Suprapubic skin (tissue), 4 donors: ENCODE measurements around the gene CDH4. TPM values are rescaled to one million over a fixed set of nuclear protein-coding genes. Genes with fewer than 3 reads are reported as not detected.

Experiments
- DNase-seq, 2 donors: peaks; one replicate each; pipeline ENCODE4 v3.0.0-alpha.2; 2019; ENCODE audit warnings: low spot score in 2 of 2
- H3K27ac ChIP-seq: fragments of 200-600 bp; sonication (generic); one replicate; pipeline ENCODE4 v1.5.1; 2019
- H3K27me3 ChIP-seq: fragments of 200-600 bp; sonication (generic); one replicate; pipeline ENCODE4 v1.5.1; 2019
- H3K36me3 ChIP-seq: fragments of 200-600 bp; sonication (generic); one replicate; pipeline ENCODE4 v1.5.1; 2019
- H3K4me1 ChIP-seq: fragments of 200-600 bp; sonication (generic); one replicate; pipeline ENCODE4 v1.5.1; 2019
- H3K4me3 ChIP-seq: fragments of 200-600 bp; sonication (generic); one replicate; pipeline ENCODE4 v1.5.1; 2019; ENCODE audit warnings: mild to moderate bottlenecking
- H3K9me3 ChIP-seq: fragments of 200-600 bp; sonication (generic); one replicate; pipeline ENCODE4 v1.5.1; 2019
- EP300 ChIP-seq: sonication (generic); formaldehyde crosslinking; IDR thresholded peaks from one replicate; pipeline ENCODE4 v1.6.1; 2017; ENCODE audit warnings: antibody characterized with exemption
- POLR2A ChIP-seq, 2 donors: fragments of 450-650 bp; IDR thresholded peaks; one replicate each; pipeline ENCODE4 v1.6.1; 2017; ENCODE audit warnings: antibody characterized with exemption in 2 of 2, mild to moderate bottlenecking in 2 of 2, moderate library complexity in 2 of 2
- POLR2AphosphoS5 ChIP-seq, 3 donors: sonication (generic); formaldehyde crosslinking; IDR thresholded peaks; one replicate each; pipeline ENCODE4 v1.6.1; 2017; ENCODE audit warnings: antibody characterized with exemption in 3 of 3
- WGBS: methylation state at CpG from one replicate; pipeline ENCODE4 v1.1.5; 2018; 5-methylcytosine and 5-hydroxymethylcytosine counted together
- total RNA-seq, 4 donors: library from RNA; depleted of rRNA; stranded (reverse); fragments of >200 nt; gene quantifications; one replicate each; pipeline ENCODE4 v1.1.0, GENCODE V29; 2016
- TF ChIP-seq, protein P1 (sequence below), 2 donors: fragments of 200-600 bp in 1 of 2; fragments of 450-650 bp in 1 of 2; sonication (generic) in 1 of 2; IDR thresholded peaks; one replicate each; pipeline ENCODE4 v1.5.1; 2016 to 2019; ENCODE audit warnings: antibody characterized with exemption in 2 of 2, mild to moderate bottlenecking in 1 of 2, moderate library complexity in 1 of 2

Gene CDH4
- total RNA-seq, 4 donors from 2014 or later: 0.91 to 5.9 (median 2.6) TPM

DNA sequence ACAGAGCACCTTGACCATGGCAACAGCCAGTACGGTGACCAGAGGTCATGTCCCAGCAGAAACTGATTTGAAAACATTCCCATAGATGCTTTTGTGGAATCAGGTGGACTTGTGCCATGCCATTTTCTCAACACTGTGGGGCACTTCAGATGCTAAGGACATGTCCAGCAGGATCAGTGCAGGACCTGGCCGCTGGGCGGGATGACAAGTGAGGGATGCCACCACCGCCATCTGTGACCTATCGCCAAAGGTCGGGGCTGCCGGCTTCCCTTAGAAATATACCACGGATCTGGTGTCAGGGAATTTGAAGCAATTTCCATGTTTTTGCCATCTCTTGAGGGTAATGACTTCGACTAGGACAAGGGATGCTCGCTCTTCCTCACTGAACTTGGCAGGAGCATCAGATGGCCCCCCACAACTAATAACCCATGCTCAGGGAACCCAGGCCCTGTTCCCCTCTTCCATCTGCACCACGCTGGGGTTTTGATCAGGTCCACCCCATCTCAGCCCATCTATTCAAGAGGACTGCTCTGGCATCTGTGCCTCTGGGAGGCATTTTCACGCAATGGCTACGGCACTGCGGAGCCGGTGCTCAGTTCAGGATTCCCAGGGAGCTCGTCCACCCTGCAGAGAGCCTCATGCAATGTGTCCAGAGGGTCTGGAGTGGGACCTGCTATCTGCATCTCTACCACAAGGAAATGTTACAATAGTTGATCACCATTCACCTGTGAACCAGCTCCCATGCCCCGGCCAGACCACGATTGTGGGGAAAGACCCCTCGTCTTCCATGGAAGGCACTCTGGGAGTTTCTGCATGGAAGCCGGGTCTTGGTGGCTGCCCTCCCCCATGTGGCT is 511.1 kb downstream of the CDH4 start:
- Histone ChIP-seq H3K36me3 (no peaks in the 10 kb centered on the region), H3K4me1 (no peaks in the 10 kb centered on the region), H3K27ac (no peak overlapping the region), H3K27me3 (peaks cover 37% of the 10 kb centered on the region), H3K4me3 (no peak overlapping the region), H3K9me3 (no peaks in the 10 kb centered on the region)
- no peak for TF ChIP-seq POLR2AphosphoS5 (IDR thresholded peaks at IDR 0.05)
- no peak for TF ChIP-seq EP300
- TF ChIP-seq, protein P1, sequence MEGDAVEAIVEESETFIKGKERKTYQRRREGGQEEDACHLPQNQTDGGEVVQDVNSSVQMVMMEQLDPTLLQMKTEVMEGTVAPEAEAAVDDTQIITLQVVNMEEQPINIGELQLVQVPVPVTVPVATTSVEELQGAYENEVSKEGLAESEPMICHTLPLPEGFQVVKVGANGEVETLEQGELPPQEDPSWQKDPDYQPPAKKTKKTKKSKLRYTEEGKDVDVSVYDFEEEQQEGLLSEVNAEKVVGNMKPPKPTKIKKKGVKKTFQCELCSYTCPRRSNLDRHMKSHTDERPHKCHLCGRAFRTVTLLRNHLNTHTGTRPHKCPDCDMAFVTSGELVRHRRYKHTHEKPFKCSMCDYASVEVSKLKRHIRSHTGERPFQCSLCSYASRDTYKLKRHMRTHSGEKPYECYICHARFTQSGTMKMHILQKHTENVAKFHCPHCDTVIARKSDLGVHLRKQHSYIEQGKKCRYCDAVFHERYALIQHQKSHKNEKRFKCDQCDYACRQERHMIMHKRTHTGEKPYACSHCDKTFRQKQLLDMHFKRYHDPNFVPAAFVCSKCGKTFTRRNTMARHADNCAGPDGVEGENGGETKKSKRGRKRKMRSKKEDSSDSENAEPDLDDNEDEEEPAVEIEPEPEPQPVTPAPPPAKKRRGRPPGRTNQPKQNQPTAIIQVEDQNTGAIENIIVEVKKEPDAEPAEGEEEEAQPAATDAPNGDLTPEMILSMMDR (IDR thresholded peaks at IDR 0.05): no peak
- TF ChIP-seq POLR2A (IDR thresholded peaks at IDR 0.05): no peak
- WGBS: 85% methylated on average over 20 of the region's 20 CpGs
- DNase-seq: peak; percentile 44 to 54

DNA sequence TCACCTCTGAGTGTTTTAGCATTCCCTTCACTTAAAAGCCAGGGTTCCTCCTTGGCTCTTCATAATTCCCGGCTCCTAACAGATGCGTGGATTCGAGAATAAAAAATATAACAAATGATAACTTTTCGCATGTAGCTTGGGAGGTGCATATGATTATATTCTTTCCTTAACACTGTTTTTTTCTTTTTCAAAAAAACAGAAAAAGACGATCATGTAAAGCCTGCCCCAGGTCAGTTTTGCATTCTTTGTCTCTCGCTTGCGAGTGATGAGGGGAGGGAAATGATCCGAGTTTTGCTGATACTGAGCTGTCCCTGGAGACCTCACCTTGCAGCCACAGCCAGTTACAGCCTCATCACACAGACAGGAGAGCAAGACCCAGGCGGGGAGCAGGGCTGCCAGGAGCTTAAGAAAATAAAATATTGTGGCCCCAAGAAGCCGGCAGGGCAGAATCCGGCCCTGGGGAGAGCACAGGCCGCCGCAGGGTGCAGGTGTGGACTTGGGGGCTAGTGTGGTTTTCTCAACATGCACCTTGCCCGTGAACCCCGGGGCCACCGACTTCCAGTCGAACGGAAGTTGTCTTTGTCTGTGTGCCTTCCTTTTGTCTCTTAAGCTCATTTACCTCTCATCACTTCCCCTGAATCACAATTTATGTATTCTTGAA is 511.8 kb downstream of the CDH4 start:
- H3K4me3 ChIP-seq: no peak overlapping the region
- no peaks in the 10 kb centered on the region for H3K36me3 ChIP-seq
- H3K27ac ChIP-seq: no peak overlapping the region
- TF ChIP-seq, protein P1 (IDR thresholded peaks at IDR 0.05): no peak
- TF ChIP-seq POLR2AphosphoS5 (IDR thresholded peaks at IDR 0.05): no peak
- no peak for TF ChIP-seq EP300
- no peak for TF ChIP-seq POLR2A (IDR thresholded peaks at IDR 0.05)
- 84% methylated on average over 18 of the region's 18 CpGs for WGBS
- H3K4me1 ChIP-seq: no peaks in the 10 kb centered on the region
- peaks cover 37% of the 10 kb centered on the region for H3K27me3 ChIP-seq
- no peaks in the 10 kb centered on the region for H3K9me3 ChIP-seq
- peak; percentile 45 to 53 for DNase-seq

DNA sequence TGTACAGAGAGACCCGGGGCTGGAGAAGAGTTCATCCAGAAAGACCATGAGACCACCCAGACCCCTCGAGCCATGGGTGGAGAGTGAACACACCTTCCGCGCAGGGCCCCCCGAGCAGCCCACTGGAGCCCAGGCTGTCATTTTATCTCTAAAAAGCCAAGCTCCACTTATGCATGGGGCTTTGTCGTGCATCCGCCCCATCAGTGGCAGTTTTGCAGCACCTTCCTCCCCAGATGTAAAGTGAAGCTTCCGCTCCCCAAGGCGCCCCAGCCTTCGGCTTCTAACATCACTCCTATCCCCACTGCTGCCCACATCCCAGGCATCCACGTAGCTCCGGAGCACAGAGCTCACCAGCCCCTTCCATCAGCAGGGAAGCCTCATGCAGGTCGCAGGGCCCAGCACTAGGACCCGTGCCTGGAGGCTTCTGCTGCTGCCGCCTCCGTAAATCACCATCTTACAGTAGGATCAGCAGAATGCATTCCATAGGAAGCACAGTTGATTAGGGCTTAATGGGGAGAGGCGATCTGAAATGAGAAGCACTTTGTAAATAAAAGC is 512.5 kb downstream of the CDH4 start:
- Histone ChIP-seq H3K4me3 (no peak overlapping the region), H3K9me3 (no peaks in the 10 kb centered on the region), H3K27ac (no peak overlapping the region), H3K4me1 (peaks cover 3% of the 10 kb centered on the region), H3K36me3 (no peaks in the 10 kb centered on the region), H3K27me3 (peaks cover 37% of the 10 kb centered on the region)
- 77% methylated on average over 15 of the region's 17 CpGs for WGBS
- DNase-seq: peak; percentile 37 to 67
- TF ChIP-seq, protein P1 (IDR thresholded peaks at IDR 0.05): no peak
- TF ChIP-seq EP300 (no peak), POLR2AphosphoS5 (IDR thresholded peaks at IDR 0.05) (no peak), POLR2A (IDR thresholded peaks at IDR 0.05) (no peak)

DNA sequence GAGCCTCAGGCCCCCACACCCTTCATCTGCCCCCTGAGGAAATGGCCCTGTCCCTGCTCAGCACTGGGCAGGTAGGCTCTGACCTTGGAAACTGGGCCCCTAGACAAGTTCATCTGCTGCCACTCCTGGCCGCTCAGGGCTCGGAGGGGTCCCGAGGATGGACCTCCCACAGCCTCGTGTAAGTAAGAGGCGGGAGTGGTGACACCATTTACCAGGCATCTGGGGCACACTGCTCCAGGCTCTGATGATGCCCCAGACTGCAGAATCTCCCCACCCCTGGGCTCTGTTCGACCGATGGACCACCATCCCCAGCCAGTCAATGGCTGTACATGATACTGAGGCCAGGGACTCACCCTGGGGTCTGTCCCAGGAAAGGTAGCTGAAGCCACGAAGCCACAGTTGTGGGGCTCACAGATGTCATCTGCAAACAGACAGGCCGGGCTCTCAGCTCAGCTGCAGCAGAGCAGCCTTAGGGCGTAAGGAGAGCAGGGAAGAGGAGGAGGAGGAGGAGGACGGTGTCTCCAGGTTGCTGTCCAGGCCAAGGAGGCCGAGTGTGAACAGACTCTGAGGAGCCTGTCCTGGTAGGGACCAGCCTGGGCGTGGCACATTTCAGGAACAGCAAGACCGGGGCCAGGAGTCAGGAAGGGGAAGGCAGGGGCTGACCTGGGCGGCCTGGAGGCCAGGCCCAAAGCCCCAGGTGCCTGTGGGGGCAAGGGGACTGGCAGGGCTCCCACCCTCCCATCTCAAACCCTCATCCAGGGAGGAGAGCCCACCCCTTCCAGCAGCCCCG is 513.2 kb downstream of the CDH4 start:
- Histone ChIP-seq H3K27ac (no peak overlapping the region), H3K9me3 (no peaks in the 10 kb centered on the region), H3K27me3 (peaks cover 33% of the 10 kb centered on the region), H3K36me3 (no peaks in the 10 kb centered on the region), H3K4me3 (no peak overlapping the region), H3K4me1 (peaks cover 3% of the 10 kb centered on the region)
- peak; percentile 29 to 60 for DNase-seq
- TF ChIP-seq POLR2A (IDR thresholded peaks at IDR 0.05): no peak
- TF ChIP-seq, protein P1 (IDR thresholded peaks at IDR 0.05): no peak
- WGBS: 75% methylated on average over 10 of the region's 16 CpGs
